GM21717 (cell line): Measurements from ENCODE around the gene KLC1.

Experiments used
- ATAC-seq: cut with Tn5 transposase; IDR thresholded peaks from one replicate; pipeline ENCODE4 v1.9.1; 2021; ENCODE audit warnings: mild to moderate bottlenecking, moderate library complexity; ENCODE audit not compliant: unreplicated experiment

Gene KLC1

DNA sequence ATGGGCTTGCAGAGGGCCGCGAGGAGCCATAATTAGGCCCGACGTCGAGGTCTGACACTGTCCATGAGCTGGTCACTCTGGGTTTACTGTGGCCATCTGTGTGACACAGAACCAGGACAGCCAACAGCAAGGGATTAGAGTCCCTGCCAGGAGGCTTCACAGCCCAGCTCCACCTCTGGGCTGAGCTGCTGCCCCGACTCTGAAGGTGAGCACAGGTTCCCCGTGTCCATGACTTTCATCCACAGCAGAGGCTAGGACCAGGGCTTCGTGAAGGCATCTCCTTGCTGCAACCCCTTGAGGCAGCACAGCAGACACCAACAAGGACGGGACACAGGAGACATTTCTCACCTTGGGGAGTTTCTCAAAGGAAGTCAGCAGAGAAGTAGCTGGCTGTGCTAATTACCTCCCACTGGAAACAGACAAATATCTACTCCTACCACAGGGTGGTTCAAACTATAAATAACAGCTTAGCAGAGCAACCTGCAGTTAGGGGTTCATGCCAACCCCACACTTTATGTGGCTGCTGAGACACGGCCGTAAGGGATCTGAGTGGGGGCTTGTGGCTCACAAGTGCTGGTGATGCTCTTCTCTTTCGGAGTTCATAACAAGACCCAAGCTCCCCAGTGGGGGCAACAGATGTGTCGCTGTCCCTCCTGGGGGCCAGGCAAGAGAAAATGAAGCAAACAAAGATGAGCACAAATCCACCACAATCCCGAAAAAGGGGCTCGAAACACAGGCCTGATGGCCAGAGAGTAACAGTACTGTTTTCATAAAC, 115.8 kb downstream of the KLC1 start:
- no peak for ATAC-seq

DNA sequence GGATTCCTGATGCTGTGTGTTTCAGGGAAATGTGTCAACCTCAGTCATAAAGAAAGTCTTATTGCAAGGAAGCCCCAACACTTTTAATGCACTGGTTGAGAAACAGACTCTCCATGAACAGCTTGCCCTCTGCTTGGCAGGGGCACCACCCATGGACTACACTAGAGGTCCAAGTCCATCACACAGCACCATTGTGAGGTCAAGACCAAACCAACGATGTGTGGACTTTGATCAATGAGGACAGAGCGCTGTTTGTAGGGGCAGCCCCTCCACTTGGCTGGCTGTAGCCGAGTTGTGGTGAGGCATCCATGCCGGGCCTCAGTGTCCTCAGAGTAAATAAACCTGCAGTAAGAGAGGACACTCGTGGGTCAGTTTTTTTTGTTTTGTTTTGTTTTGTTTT, 116.4 kb downstream of the KLC1 start:
- no peak for ATAC-seq

DNA sequence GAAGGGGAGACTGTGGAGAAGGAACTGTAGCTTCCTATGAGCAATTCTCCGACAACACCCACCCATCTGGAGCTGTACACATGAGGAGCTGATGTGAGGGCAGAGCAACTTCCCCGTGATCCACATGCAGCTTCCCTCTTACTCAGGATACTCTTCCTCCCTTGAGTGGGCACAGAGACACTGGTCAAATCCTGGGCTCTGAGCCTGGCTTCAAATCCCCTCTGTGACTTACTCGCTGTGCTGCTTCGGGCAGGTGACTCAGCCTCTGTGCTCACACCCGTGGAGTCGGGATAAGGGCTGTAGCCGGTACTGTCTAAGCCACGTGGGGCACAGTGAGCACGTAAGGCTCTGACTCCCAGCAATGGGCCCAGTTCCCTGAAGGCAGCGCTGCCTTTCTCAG, 117.7 kb downstream of the KLC1 start:
- no peak for ATAC-seq

DNA sequence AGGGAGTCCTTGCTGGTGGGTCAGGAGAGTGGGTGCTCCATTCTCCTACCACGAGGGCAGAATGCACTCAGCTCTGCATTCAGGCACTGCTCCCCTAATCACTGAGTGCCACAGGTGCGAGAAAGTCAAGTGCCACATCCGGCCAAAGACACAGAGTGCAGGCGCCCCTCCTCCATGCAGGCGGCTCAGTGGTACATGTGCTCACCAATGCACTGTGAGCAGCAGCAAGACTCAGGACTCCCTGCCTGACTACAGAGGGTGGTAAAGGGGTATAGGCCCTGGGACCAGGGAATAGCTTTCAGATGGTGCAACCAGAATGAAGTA, 119.5 kb downstream of the KLC1 start:
- no peak for ATAC-seq

DNA sequence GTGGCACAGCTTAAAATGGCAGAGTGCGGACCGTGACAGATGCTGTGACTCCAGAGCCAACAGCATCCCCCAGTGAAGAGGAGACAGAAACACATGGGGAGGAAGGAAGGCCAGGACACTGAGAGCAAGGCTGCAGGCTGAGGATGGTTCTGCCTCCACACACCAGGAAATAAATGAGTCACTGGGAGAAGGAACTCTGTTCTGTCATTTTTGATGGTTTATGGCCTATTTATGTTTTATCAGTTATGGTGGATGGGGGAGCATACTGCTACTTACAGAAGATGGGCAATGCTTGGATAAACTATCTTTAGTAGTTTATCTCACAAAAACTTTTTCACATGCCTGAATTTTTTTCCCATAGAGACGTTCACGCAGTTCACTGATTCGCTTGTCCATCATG, 120.4 kb downstream of the KLC1 start:
- ATAC-seq = no peak

DNA sequence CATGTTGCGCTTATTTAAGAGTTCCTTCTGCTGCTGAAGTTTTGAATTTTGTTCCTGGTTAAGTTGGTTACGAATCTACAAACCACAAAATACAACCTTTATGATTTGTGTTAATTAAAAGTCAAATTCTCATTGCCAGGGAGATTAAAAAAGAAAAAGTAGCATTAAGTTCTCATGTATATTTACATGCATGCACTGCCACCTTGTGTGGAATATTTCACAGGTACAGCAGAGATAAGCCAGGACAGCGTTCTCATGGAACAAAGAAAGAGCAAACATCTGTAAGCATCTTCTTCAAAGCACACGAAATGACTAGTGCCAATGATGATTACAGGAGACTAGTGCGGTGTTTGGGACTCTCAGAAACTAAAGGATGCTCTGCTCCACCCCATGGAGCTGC, 120.8 kb downstream of the KLC1 start:
- no peak for ATAC-seq
